GM12878 (cell line): ENCODE data around the gene MMP3. TPM values are rescaled to one million over a fixed set of nuclear protein-coding genes. Genes with fewer than 3 reads are reported as not detected.

Experiments used
- ATAC-seq: fragments of 200-7000 bp; cut with Tn5 transposase; 3 replicates; pipeline ENCODE4 v1.9.1; 2020; ENCODE audit warnings: mild to moderate bottlenecking, moderate library complexity
- BruUV-seq: library from RNA; stranded (reverse); fragments of 400-500 nt; replicated peaks from 2 replicates; lab custom pipeline; 2021; lab: Mats Ljungman, UMichigan
- CTCF ChIA-PET: fragments of 300-600 bp; sonication (Branson Sonifier 250); formaldehyde crosslinking; extraction: SDS; loops from one replicate; lab custom pipeline; 2021; ENCODE audit warnings: inconsistent platforms; lab: Yijun Ruan, JAX
- POLR2A ChIA-PET: fragments of 350-600 bp; formaldehyde crosslinking; extraction: SDS; loops from one replicate; lab custom pipeline; 2021; ENCODE audit warnings: inconsistent platforms; lab: Charles Lee
- RAD21 ChIA-PET: fragments of 300-600 bp; sonication (Branson Sonifier 250); formaldehyde crosslinking; loops from one replicate; lab custom pipeline; 2023; ENCODE audit warnings: antibody characterized with exemption; ENCODE audit not compliant: unreplicated experiment; lab: Charles Lee
- SMC1A ChIA-PET: fragments of 300-600 bp; sonication (Branson Sonifier 250); formaldehyde crosslinking; loops from one replicate; lab custom pipeline; 2023; ENCODE audit not compliant: unreplicated experiment, uncharacterized antibody; lab: Charles Lee
- DNase-seq: peaks from one replicate; pipeline ENCODE4 v3.0.0-alpha.2; 2011; ENCODE audit warnings: low read depth, low spot score
- FAIRE-seq: peaks from 3 replicates; lab custom pipeline; 2011; peaks lifted over from hg19 to GRCh38; lab: Jason Lieb, UNC
- H2AFZ ChIP-seq: 2 replicates; pipeline ENCODE4 v1.6.0; 2011; ENCODE audit warnings: low read depth, low read length, control low read depth; ENCODE audit not compliant: control insufficient read depth
- H3K27ac ChIP-seq: 2 replicates; pipeline ENCODE4 v1.5.1; 2011; ENCODE audit warnings: control low read depth; ENCODE audit not compliant: control insufficient read depth, insufficient read depth
- H3K27me3 ChIP-seq, 2 experiments: replicated peaks in 1 of 2; 2 replicates each; pipeline versions ENCODE4 v1.6.0 to v1.6.1; 2011; ENCODE audit warnings: low read length in 1 of 2; ENCODE audit not compliant: control insufficient read depth in 2 of 2, insufficient read depth in 2 of 2
- H3K36me3 ChIP-seq, 2 experiments: 2 replicates each; pipeline ENCODE4 v1.5.1; 2011; ENCODE audit warnings: low read length in 1 of 2; ENCODE audit not compliant: control insufficient read depth in 2 of 2, insufficient read depth in 2 of 2
- H3K4me1 ChIP-seq: 2 replicates; pipeline ENCODE4 v1.6.1; 2011; ENCODE audit warnings: mild to moderate bottlenecking, low read length, moderate library complexity, mixed read lengths; ENCODE audit not compliant: control insufficient read depth, insufficient read depth
- H3K4me2 ChIP-seq: 2 replicates; pipeline ENCODE4 v1.6.0; 2011; ENCODE audit warnings: control low read depth; ENCODE audit not compliant: control insufficient read depth, insufficient read depth
- H3K4me3 ChIP-seq: fragments of 200-600 bp; sonication (generic); 2 replicates; pipeline ENCODE4 v1.5.1; 2016
- H3K79me2 ChIP-seq: 2 replicates; pipeline ENCODE4 v1.6.0; 2011; ENCODE audit warnings: low read length; ENCODE audit not compliant: control insufficient read depth, insufficient read depth
- H3K9ac ChIP-seq: 2 replicates; pipeline ENCODE4 v1.8.0; 2011; ENCODE audit warnings: low read length, control low read depth, mixed read lengths; ENCODE audit not compliant: control insufficient read depth, insufficient read depth
- H3K9me3 ChIP-seq: replicated peaks from 3 replicates; pipeline ENCODE4 v1.5.1; 2011; ENCODE audit warnings: mild to moderate bottlenecking, low read length; ENCODE audit not compliant: control insufficient read depth, insufficient read depth
- H4K20me1 ChIP-seq: 2 replicates; pipeline ENCODE4 v1.6.0; 2011; ENCODE audit not compliant: control insufficient read depth, insufficient read depth
- HDGF ChIP-seq: fragments of 450-650 bp; IDR thresholded peaks from 2 replicates; pipeline ENCODE4 v1.6.1; 2016; ENCODE audit warnings: antibody characterized with exemption
- IRF4 ChIP-seq: IDR thresholded peaks from 2 replicates; pipeline ENCODE4 v1.6.1; 2011; ENCODE audit warnings: low read depth, low read length
- TCF3 ChIP-seq: IDR thresholded peaks from 2 replicates; pipeline ENCODE4 v1.6.1; 2012; ENCODE audit warnings: low read depth, mild to moderate bottlenecking, low read length, borderline replicate concordance; ENCODE audit not compliant: insufficient read depth
- WGBS: methylation state at CpG from one replicate; pipeline ENCODE4 v1.1.6; 2016; ENCODE audit warnings: low lambda C conversion rate; ENCODE audit not compliant: insufficient replicate concordance, insufficient coverage; ENCODE audit errors: missing lambda C conversion rate; 5-methylcytosine and 5-hydroxymethylcytosine counted together
- in situ Hi-C: fragments of 300-500 bp; cut with MboI; formaldehyde crosslinking; loops from 9 replicates; pipeline ENCODE4 v1.14.3; 2018; ENCODE audit warnings: mixed read lengths
- intact Hi-C: fragments of 100-400 bp; cut with micrococcal nuclease; formaldehyde crosslinking; loops from one replicate; pipeline ENCODE4 v1.14.2; 2022; ENCODE audit not compliant: unreplicated experiment
- polyA plus RNA-seq, 11 experiments: library from polyadenylated mRNA; depleted of rRNA in 4 of 11; unstranded in 6 of 11; stranded (reverse) in 5 of 11; fragments of >200 nt; fragmentation: Nextera tagmentation in 4 of 11; fragmentation: Illumina TruSeq in 1 of 11; extraction: Ambion mirVana in 4 of 11; extraction: Trizol in 1 of 11; gene quantifications; 1 replicate in 1 of 11; 2 replicates in 10 of 11; pipeline versions ENCODE4 v1.2.1 to v1.2.3, GENCODE V29; 2011 to 2016; ENCODE audit warnings: inconsistent platforms in 2 of 11, missing spikeins in 2 of 11, low read depth in 1 of 11
- total RNA-seq, 4 experiments: library from RNA; depleted of rRNA in 3 of 4; stranded (reverse); fragments of >200 nt in 3 of 4; fragmentation: Illumina TruSeq in 1 of 4; extraction: Trizol in 1 of 4; gene quantifications; 2 replicates each; pipeline versions ENCODE4 v1.2.1 to v1.2.3, GENCODE V29; 2013 to 2021
- TF ChIP-seq, protein P1 (sequence below): IDR thresholded peaks from 2 replicates; pipeline ENCODE4 v1.6.1; 2011; ENCODE audit warnings: low read depth, low read length, improper control_type of control experiment, borderline replicate concordance
- TF ChIP-seq, protein P2 (sequence below): fragments of 450-650 bp; IDR thresholded peaks from 2 replicates; pipeline ENCODE4 v1.6.1; 2017; ENCODE audit warnings: borderline replicate concordance
- TF ChIP-seq, protein P3 (sequence below): fragments of 450-650 bp; IDR thresholded peaks from 2 replicates; pipeline ENCODE4 v1.6.1; 2014; ENCODE audit warnings: mild to moderate bottlenecking

The MMP3 gene
- total and polyA plus RNA-seq, 10 of the 15 experiments (the other 5 are each of a cell fraction or from before 2014, with no cell fraction given) = 0.02 to 1.2 TPM; not detected in 8

DNA sequence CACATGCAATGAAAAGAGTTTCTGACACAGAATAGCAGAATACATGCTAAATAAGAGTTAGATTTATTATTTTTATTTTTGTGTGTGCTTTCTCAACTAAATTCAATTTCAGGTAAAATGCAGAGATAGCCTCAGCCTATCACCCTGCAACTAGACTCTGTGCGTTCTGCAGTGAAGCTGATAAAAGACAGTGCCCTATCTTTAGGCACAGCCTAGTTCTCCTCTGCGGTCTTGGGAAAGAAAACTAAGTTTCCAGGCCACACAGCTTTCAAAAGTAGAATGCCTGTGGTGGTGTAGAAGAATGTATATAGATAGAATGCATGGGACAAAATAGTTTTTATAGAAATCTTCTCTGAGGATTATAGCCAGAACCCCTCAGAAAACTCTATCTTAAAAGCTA lies 33.4 kb downstream of the MMP3 start:
- whole genome bisulfite sequencing = 48% methylated on average over 2 of the region's 2 CpGs
- intact Hi-C loops = loop anchor here (5.0 kb wide), 2 partner anchors 132 to 247 kb away; no protein-coding TSS in a partner anchor

More for the DNA sequence above, 33.4 kb downstream of the MMP3 start:
- Histone ChIP-seq H3K4me1 (no peaks in the 10 kb centered on the region), H3K9ac (no peak overlapping the region), H3K36me3 (no peaks in the 10 kb centered on the region), H3K4me3 (no peak overlapping the region), H3K27me3 (peaks cover 0 to 2% of the 10 kb centered on the region in 2 experiments; a peak in 1 of 4 replicates), H3K79me2 (no peaks in the 10 kb centered on the region), H2AFZ (no peak overlapping the region), H4K20me1 (no peaks in the 10 kb centered on the region), H3K27ac (no peak overlapping the region), H3K9me3 (no peaks in the 10 kb centered on the region), H3K4me2 (no peak overlapping the region)
- in situ Hi-C loops = no loop called here
- DNase-seq = no peak
- ChIA-PET POLR2A (no interaction called here), RAD21 (interaction anchor here (0.9 to 1.5 kb wide), 2 partner anchors 105 to 132 kb away, joined by 3 read pairs; no protein-coding TSS in a partner anchor), SMC1A (interaction anchor here (0.9 to 2.9 kb wide), 4 partner anchors 13 to 245 kb away, joined by 3 to 9 read pairs (median 5); no protein-coding TSS in a partner anchor), CTCF (interaction anchor here (0.7 to 1.5 kb wide), 8 partner anchors 15 to 299 kb away, joined by 3 to 6 read pairs (median 3); no protein-coding TSS in a partner anchor)
- no peak for ATAC-seq
- no peak for FAIRE-seq
- no TSS peak for BruUV-seq
- no peak for TF ChIP-seq HDGF
- TF ChIP-seq TCF3 = no peak
- TF ChIP-seq, protein P1, sequence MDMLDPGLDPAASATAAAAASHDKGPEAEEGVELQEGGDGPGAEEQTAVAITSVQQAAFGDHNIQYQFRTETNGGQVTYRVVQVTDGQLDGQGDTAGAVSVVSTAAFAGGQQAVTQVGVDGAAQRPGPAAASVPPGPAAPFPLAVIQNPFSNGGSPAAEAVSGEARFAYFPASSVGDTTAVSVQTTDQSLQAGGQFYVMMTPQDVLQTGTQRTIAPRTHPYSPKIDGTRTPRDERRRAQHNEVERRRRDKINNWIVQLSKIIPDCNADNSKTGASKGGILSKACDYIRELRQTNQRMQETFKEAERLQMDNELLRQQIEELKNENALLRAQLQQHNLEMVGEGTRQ = no peak
- TF ChIP-seq, protein P2, sequence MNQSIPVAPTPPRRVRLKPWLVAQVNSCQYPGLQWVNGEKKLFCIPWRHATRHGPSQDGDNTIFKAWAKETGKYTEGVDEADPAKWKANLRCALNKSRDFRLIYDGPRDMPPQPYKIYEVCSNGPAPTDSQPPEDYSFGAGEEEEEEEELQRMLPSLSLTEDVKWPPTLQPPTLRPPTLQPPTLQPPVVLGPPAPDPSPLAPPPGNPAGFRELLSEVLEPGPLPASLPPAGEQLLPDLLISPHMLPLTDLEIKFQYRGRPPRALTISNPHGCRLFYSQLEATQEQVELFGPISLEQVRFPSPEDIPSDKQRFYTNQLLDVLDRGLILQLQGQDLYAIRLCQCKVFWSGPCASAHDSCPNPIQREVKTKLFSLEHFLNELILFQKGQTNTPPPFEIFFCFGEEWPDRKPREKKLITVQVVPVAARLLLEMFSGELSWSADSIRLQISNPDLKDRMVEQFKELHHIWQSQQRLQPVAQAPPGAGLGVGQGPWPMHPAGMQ = no peak
- TF ChIP-seq, protein P3, sequence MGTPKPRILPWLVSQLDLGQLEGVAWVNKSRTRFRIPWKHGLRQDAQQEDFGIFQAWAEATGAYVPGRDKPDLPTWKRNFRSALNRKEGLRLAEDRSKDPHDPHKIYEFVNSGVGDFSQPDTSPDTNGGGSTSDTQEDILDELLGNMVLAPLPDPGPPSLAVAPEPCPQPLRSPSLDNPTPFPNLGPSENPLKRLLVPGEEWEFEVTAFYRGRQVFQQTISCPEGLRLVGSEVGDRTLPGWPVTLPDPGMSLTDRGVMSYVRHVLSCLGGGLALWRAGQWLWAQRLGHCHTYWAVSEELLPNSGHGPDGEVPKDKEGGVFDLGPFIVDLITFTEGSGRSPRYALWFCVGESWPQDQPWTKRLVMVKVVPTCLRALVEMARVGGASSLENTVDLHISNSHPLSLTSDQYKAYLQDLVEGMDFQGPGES = no peak
- TF ChIP-seq IRF4 = no peak
